ENCODE results near the gene NKPD1. TPM values are rescaled to one million over a fixed set of nuclear protein-coding genes. Genes with fewer than 3 reads are reported as not detected.

Gene NKPD1
- total and polyA plus RNA-seq, 4 donors: not detected

GRCh38 chr19:45144431-45145269 lies 16.1 kb downstream of the NKPD1 start:
- 98% methylated on average over 53 of the region's 53 CpGs for WGBS
- H3K4me3 ChIP-seq (ENCODE audit: low read depth in 1 of 3, low read length in 3 of 3): no peak overlapping the region
- H3K27me3 ChIP-seq (ENCODE audit: control insufficient read depth in 4 of 4, insufficient read depth in 4 of 4, low read length in 3 of 4): no peaks in the 10 kb centered on the region
- no peak overlapping the region for H3K9ac ChIP-seq (ENCODE audit: low read depth in 1 of 2, low read length in 2 of 2)
- H3K4me1 ChIP-seq (ENCODE audit: control insufficient read depth in 4 of 4, insufficient read depth in 4 of 4, low read length in 3 of 4): no peaks in the 10 kb centered on the region
- H3K36me3 ChIP-seq (ENCODE audit: control insufficient read depth in 4 of 4, insufficient read depth in 3 of 4, low read depth in 1 of 4, low read length in 3 of 4): peaks cover 0 to 10% (median 3%) of the 10 kb centered on the region in 4 donors
- H3K27ac ChIP-seq (ENCODE audit: low read depth in 1 of 2, low read length in 2 of 2): no peak overlapping the region
- H3K9me3 ChIP-seq (ENCODE audit: control insufficient read depth in 4 of 4, low read length in 3 of 4): no peaks in the 10 kb centered on the region
- DNase-seq (ENCODE audit: low spot score): no peak
- TF ChIP-seq FOXA2 (IDR thresholded peaks at IDR 0.05): no peak
- no peak for TF ChIP-seq SP1 (IDR thresholded peaks at IDR 0.05)
- TF ChIP-seq HNF4A (conservative IDR thresholded peaks at IDR 0.05): no peak

GRCh38 chr19:45142726-45143110 lies 18.1 kb downstream of the NKPD1 start:
- DNase-seq (ENCODE audit: low spot score): no peak

More at GRCh38 chr19:45142726-45143110, 18.1 kb downstream of the NKPD1 start:
- TF ChIP-seq GABPA (IDR thresholded peaks at IDR 0.05 in 1 of 2, conservative IDR thresholded peaks at IDR 0.05 in 1 of 2): no peak
- TF ChIP-seq JUND (IDR thresholded peaks at IDR 0.05): no peak
- no peak for TF ChIP-seq TAF1 (conservative IDR thresholded peaks at IDR 0.05)
- TF ChIP-seq YY1 (IDR thresholded peaks at IDR 0.05): no peak
- TF ChIP-seq RXRA (IDR thresholded peaks at IDR 0.05): no peak
- no peak for TF ChIP-seq CTCF (IDR thresholded peaks at IDR 0.05; ENCODE audit: low read depth, low read length, missing input control)
- TF ChIP-seq ATF3 (IDR thresholded peaks at IDR 0.05): no peak
- TF ChIP-seq SP1 (IDR thresholded peaks at IDR 0.05): no peak
- TF ChIP-seq FOXA1 (IDR thresholded peaks at IDR 0.05): no peak
- no peak for TF ChIP-seq EGR1 (IDR thresholded peaks at IDR 0.05; ENCODE audit: low read depth in 2 of 2)
- no peak for TF ChIP-seq ZBTB33 (IDR thresholded peaks at IDR 0.05)
- no peak for TF ChIP-seq REST (IDR thresholded peaks at IDR 0.05)
- TF ChIP-seq HNF4A (conservative IDR thresholded peaks at IDR 0.05): no peak
- no peak overlapping the region for H3K9ac ChIP-seq (ENCODE audit: low read depth in 1 of 2, low read length in 2 of 2)
- no peaks in the 10 kb centered on the region for H3K27me3 ChIP-seq (ENCODE audit: control insufficient read depth in 4 of 4, insufficient read depth in 4 of 4, low read length in 3 of 4)
- no peaks in the 10 kb centered on the region for H3K4me1 ChIP-seq (ENCODE audit: control insufficient read depth in 4 of 4, insufficient read depth in 4 of 4, low read length in 3 of 4)
- no peak overlapping the region for H3K4me3 ChIP-seq (ENCODE audit: low read depth in 1 of 3, low read length in 3 of 3)
- 90% methylated on average over 9 of the region's 9 CpGs for WGBS
- H3K27ac ChIP-seq (ENCODE audit: low read depth in 1 of 2, low read length in 2 of 2): no peak overlapping the region
- no peaks in the 10 kb centered on the region for H3K9me3 ChIP-seq (ENCODE audit: control insufficient read depth in 4 of 4, low read length in 3 of 4)
- H3K36me3 ChIP-seq (ENCODE audit: control insufficient read depth in 4 of 4, insufficient read depth in 3 of 4, low read depth in 1 of 4, low read length in 3 of 4): peaks cover 0 to 10% (median 3%) of the 10 kb centered on the region in 4 donors
